HuH-7.5 (cell line): Measurements from ENCODE around the gene BACE1-AS.
"Not testable (repeated sequence)": the region's sequence is repeated elsewhere in the genome, so short reads cannot be mapped to it uniquely, and the experiment has no call there.

Experiments used
- DNase-seq: peaks from one replicate; pipeline ENCODE4 v3.0.0; 2011; ENCODE audit warnings: low spot score

BACE1-AS gene

GRCh38 chr11:117290809-117291396, at the start of gene BACE1-AS:
TSS of gene BACE1-AS (plus strand) at chr11:117291346.
- DNase-seq = no peak

DNA sequence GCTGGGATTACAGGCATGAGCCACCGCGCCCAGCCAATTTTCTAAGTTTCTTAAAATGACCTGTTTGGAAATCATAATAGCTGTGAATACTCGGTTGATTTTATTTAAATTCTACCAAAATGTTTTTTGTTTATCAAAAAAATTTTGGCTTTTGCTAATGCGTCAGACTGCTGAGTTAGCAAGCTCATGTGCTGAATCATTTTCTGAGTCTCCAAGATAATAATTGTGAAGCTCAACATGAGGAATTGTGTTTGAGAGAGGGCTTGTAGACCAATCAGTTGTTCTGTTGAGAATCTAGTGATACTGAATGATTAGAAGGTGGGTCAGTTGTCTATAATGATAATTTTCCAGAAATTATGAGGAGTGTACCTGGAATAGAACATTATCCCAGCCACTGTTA, 42.8 kb upstream of the BACE1-AS start:
- DNase-seq = no peak

- no peak for DNase-seq
These were observed 41.6 kb upstream of the BACE1-AS start for GRCh38 chr11:117249571-117249970.

GRCh38 chr11:117251506-117251905, 39.6 kb upstream of the BACE1-AS start:
- no peak for DNase-seq

DNA sequence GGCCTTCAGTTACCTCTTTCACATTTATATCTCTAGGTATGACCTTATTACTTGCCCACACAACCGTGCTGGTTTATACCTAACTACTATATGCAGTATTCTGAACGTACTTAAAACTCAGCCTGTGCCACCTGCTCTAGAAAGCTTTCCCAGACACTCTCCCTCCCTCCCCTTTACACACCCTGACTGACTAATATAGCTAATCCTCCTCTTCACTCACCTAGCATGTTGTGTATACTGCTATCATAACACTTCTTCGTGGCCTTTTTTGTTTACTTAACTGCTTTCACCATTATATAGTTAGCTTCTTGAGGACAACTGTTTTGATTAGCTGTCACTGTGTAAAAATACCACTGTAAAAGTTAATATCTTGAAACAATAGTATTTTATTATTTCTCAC, 35.2 kb upstream of the BACE1-AS start:
- no peak for DNase-seq

GRCh38 chr11:117256573-117256972, 34.6 kb upstream of the BACE1-AS start:
- DNase-seq = no peak

- no peak for DNase-seq
These were observed 32.6 kb upstream of the BACE1-AS start for GRCh38 chr11:117258576-117258975.

GRCh38 chr11:117259417-117259816, 31.7 kb upstream of the BACE1-AS start:
- DNase-seq = no peak

DNA sequence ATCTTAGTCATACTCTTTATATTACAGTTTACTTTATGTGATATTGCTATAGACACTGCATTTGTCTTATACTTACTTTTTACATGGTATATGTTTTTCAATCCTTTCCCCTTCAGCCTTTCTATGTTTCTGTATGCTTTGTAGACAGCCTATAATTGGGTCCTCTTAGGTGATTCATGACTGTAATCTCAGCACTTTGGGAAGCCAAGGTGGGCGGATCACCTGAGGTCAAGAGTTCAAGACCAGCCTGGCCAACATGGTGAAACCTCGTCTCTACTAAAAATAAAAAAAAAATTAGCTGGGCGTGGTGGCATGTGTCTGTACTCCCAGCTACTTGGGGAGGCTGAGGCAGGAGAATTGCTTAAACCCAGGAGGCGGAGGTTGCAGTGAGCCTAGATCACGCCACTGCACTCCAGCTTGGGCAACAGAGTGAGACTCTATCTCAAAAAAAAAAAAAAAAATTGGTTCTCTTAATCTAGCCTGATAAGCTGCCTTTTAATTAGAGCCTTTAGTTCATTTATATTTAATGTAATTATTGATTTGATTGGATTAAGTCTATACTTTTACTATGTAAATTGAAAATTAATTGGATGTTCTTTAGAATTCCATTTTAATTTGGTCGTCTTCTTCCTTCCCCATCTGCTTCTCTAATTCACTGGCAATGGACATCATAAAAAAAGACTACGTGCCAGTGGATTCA, 26.4 kb upstream of the BACE1-AS start:
- DNase-seq = not testable (repeated sequence)

GRCh38 chr11:117265745-117266144, 25.4 kb upstream of the BACE1-AS start:
- no peak for DNase-seq

- DNase-seq = no peak
These were observed 21.3 kb upstream of the BACE1-AS start for GRCh38 chr11:117269856-117270255.

GRCh38 chr11:117271208-117271607, 19.9 kb upstream of the BACE1-AS start:
- no peak for DNase-seq

DNA sequence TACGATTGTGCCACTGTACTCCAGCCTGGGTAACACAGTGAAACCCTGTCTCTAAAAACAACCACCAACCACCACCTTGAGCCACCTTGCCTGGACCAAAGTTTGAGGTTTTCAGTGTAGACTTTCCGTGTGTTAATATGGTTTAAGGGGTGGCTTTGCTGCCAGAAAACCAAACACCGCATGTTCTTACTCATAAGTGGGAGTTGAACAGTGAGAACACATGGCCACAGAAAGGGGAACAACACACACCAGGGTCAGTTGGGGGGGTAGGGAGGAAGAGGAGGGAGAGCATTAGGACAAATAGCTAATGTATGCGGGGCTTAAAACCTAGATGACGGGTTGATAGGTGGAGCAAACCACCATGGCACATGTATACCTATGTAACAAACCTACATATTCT, 19.0 kb upstream of the BACE1-AS start:
- not testable (repeated sequence) for DNase-seq

DNA sequence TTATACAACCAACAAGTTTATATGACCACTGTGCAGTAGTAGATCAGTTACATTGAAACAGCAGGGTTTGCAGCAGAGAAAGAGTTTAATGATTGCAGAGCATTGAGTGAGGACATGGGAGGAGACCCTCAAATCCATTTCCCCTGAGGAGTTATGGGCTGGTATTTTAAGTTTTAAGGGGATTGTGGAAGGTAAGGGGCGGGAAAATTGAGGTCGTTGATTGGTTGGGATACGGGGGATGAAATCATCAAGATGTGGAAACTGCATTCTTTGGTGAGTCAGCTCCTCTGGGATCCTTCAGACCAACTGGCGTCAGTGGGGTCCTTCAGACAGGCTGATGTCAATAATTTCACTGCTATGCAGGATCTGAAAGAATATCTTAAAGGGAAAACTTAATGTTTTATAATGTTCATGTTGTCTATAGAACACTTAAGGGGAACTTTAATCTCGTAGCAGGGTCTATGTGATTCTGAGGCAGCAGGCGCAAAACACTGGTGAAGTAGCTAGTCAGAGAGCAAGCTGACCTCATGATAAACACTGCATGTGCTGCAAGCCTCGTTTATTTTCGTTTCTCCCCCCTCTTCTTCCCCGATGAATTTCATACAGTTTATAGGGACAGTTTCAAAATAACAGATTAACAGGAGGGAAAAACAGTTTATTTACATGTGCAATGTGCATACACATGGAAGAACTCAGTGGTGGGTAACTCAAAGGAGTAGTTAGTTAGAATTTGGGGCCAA, 17.4 kb upstream of the BACE1-AS start:
- no peak for DNase-seq

DNA sequence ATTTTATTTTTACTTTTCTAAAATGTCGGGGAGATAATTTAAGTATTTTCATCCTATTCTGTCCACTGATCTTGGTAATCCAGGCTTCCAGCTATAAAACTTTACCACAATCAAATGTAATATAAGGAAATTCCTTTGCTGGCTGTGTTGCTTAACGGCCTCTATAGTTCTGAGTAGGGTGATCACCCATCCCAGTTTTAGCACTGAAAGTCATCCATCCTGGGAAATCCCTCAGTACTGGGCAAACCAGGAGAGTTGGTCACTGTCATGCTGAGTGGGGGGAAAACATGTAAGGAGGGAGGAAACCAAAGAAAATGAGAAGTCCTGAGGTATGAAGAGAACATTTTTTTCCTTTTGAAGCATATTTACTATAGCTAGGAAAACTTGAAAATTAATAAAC, 12.8 kb upstream of the BACE1-AS start:
- no peak for DNase-seq

GRCh38 chr11:117279711-117280376, 11.3 kb upstream of the BACE1-AS start:
- no peak for DNase-seq

- DNase-seq = no peak
These were observed 10.0 kb upstream of the BACE1-AS start for GRCh38 chr11:117281159-117281558.

GRCh38 chr11:117281869-117282268, 9.3 kb upstream of the BACE1-AS start:
- DNase-seq = no peak

DNA sequence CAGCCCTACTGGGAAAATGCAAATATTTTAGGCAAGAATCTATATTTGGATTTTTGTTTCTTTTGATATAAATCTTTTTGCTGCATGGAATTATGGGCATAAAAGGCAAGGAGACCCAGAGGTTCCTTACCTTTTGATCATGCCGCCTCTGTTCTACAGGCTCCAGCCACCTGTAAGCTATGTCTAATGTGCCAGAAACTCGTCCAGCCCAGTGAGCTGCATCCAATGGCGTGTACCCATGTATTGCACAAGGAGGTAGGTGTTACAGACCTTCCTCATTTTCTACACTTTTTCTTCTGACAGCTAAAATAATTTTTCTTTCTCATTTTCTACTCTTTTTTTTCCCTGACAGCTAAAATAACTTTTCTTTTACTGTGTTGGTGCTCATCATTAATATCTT, 8.2 kb upstream of the BACE1-AS start:
- DNase-seq = no peak

GRCh38 chr11:117284053-117284452, 7.1 kb upstream of the BACE1-AS start:
- DNase-seq = no peak

DNA sequence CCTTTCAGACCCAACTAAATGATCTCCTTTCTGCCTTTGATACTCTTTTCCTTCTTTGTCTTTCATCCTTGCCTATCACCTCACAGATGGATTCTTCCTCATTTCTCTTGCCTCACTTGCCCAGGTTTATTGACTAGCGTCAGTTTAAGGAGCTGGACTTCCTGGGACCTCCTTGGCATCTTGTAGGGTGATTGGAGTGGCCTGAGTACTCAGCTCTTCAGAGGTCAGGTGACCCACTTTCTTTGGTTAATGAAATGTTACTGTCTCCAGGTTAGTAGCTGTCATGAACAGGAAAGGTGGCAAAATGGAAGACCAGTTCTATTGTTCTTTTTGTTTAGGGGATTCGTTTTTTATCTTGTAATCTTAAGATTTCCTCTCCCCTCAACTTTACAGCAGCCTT, 4.6 kb upstream of the BACE1-AS start:
- DNase-seq = no peak

GRCh38 chr11:117287668-117288067, 3.5 kb upstream of the BACE1-AS start:
- DNase-seq = no peak

- no peak for DNase-seq
These were observed 1.4 kb upstream of the BACE1-AS start for GRCh38 chr11:117289795-117290194.
